ENCODE data around the gene NR3C2. TPM values are rescaled to one million over a fixed set of nuclear protein-coding genes. Genes with fewer than 3 reads are reported as not detected.

The NR3C2 gene
- total and polyA plus RNA-seq, 10 of the 15 experiments (the other 5 are each of a cell fraction or from before 2014, with no cell fraction given), result 0.05 to 0.11 (median 0.08) TPM; not detected in 4

GRCh38 chr4:148143174-148143573, 299.0 kb downstream of the NR3C2 start:
- Histone ChIP-seq H3K9ac (ENCODE audit: control insufficient read depth, insufficient read depth, low read length) (no peak overlapping the region), H3K27ac (ENCODE audit: control insufficient read depth, insufficient read depth) (no peak overlapping the region), H3K36me3 (ENCODE audit: control insufficient read depth in 2 of 2, insufficient read depth in 2 of 2, low read length in 1 of 2) (no peaks in the 10 kb centered on the region), H3K27me3 (replicated peaks in 1 of 2; ENCODE audit: control insufficient read depth in 2 of 2, insufficient read depth in 2 of 2, low read length in 1 of 2) (no peaks in the 10 kb centered on the region), H3K4me2 (ENCODE audit: control insufficient read depth, insufficient read depth) (no peak overlapping the region), H4K20me1 (ENCODE audit: control insufficient read depth, insufficient read depth) (no peaks in the 10 kb centered on the region), H3K4me1 (ENCODE audit: control insufficient read depth, insufficient read depth, low read length) (no peaks in the 10 kb centered on the region), H3K4me3 (no peak overlapping the region), H3K79me2 (ENCODE audit: control insufficient read depth, insufficient read depth, low read length) (no peaks in the 10 kb centered on the region), H2AFZ (ENCODE audit: control insufficient read depth, low read depth, low read length) (no peak overlapping the region), H3K9me3 (replicated peaks; ENCODE audit: control insufficient read depth, insufficient read depth, low read length) (no peaks in the 10 kb centered on the region)
- TF ChIP-seq SIN3A (IDR thresholded peaks at IDR 0.05; ENCODE audit: low read depth, low read length), result no peak
- TF ChIP-seq NFIC (IDR thresholded peaks at IDR 0.05; ENCODE audit: low read depth, low read length), result no peak
- no peak for TF ChIP-seq POLR2A (IDR thresholded peaks at IDR 0.05; ENCODE audit: low read depth, low read length)
- 38% methylated on average over 4 of the region's 4 CpGs for WGBS (ENCODE audit: insufficient coverage, insufficient replicate concordance, low lambda C conversion rate, missing lambda C conversion rate)
- in situ Hi-C loops (cut with MboI), result no loop called here
- intact Hi-C loops (cut with micrococcal nuclease; ENCODE audit: unreplicated experiment), result no loop called here
- no peak for ATAC-seq
- no peak for FAIRE-seq
- no peak for DNase-seq (ENCODE audit: low read depth, low spot score)
- POLR2A ChIA-PET, result interaction anchor here (0.7 kb wide), 1 partner anchor 699 kb away, joined by 7 read pairs; no protein-coding TSS in a partner anchor
- CTCF ChIA-PET, result no interaction called here
- SMC1A ChIA-PET (ENCODE audit: uncharacterized antibody, unreplicated experiment), result no interaction called here
- RAD21 ChIA-PET (ENCODE audit: unreplicated experiment), result no interaction called here
- BruUV-seq (replicated peaks), result no TSS peak

- H3K36me3 ChIP-seq (ENCODE audit: control insufficient read depth in 2 of 2, insufficient read depth in 2 of 2, low read length in 1 of 2), result no peaks in the 10 kb centered on the region
- FAIRE-seq (no peak), ATAC-seq (no peak), DNase-seq (ENCODE audit: low read depth, low spot score) (no peak)
- no TSS peak for BruUV-seq (replicated peaks)
- ChIA-PET RAD21 (ENCODE audit: unreplicated experiment) (no interaction called here), SMC1A (ENCODE audit: uncharacterized antibody, unreplicated experiment) (no interaction called here), CTCF (no interaction called here), POLR2A (no interaction called here)
- H3K9ac ChIP-seq (ENCODE audit: control insufficient read depth, insufficient read depth, low read length), result no peak overlapping the region
- H3K27ac ChIP-seq (ENCODE audit: control insufficient read depth, insufficient read depth), result no peak overlapping the region
- H4K20me1 ChIP-seq (ENCODE audit: control insufficient read depth, insufficient read depth), result no peaks in the 10 kb centered on the region
- H3K4me3 ChIP-seq, result no peak overlapping the region
- no peak for TF ChIP-seq STAT1 (conservative IDR thresholded peaks at IDR 0.05)
- no peak for TF ChIP-seq SP1 (IDR thresholded peaks at IDR 0.05; ENCODE audit: low read depth, low read length)
- intact Hi-C loops (cut with micrococcal nuclease; ENCODE audit: unreplicated experiment) (no loop called here), in situ Hi-C loops (cut with MboI) (no loop called here)
- H3K4me1 ChIP-seq (ENCODE audit: control insufficient read depth, insufficient read depth, low read length), result no peaks in the 10 kb centered on the region
- no peak overlapping the region for H3K4me2 ChIP-seq (ENCODE audit: control insufficient read depth, insufficient read depth)
- H3K27me3 ChIP-seq (replicated peaks in 1 of 2; ENCODE audit: control insufficient read depth in 2 of 2, insufficient read depth in 2 of 2, low read length in 1 of 2), result no peaks in the 10 kb centered on the region
- H3K79me2 ChIP-seq (ENCODE audit: control insufficient read depth, insufficient read depth, low read length), result no peaks in the 10 kb centered on the region
- no peaks in the 10 kb centered on the region for H3K9me3 ChIP-seq (replicated peaks; ENCODE audit: control insufficient read depth, insufficient read depth, low read length)
- 21% methylated on average over 3 of the region's 3 CpGs for WGBS (ENCODE audit: insufficient coverage, insufficient replicate concordance, low lambda C conversion rate, missing lambda C conversion rate)
- H2AFZ ChIP-seq (ENCODE audit: control insufficient read depth, low read depth, low read length), result no peak overlapping the region
These were observed 300.7 kb downstream of the NR3C2 start for GRCh38 chr4:148141501-148141900.
